ENCODE measurements around the gene FOXN1. TPM values are rescaled to one million over a fixed set of nuclear protein-coding genes. Genes with fewer than 3 reads are reported as not detected.

The FOXN1 gene
- total and polyA plus RNA-seq, 4 donors = not detected

GRCh38 chr17:28470266-28470913, 35.8 kb upstream of the FOXN1 start:
- H3K4me1 ChIP-seq (ENCODE audit: control insufficient read depth in 4 of 4, insufficient read depth in 4 of 4, low read length in 3 of 4) = peaks cover 2 to 9% (median 7%) of the 10 kb centered on the region in 4 donors
- WGBS = 89% methylated on average over 7 of the region's 7 CpGs
- H3K9ac ChIP-seq (ENCODE audit: low read depth in 1 of 2, low read length in 2 of 2) = no peak overlapping the region
- H3K9me3 ChIP-seq (ENCODE audit: control insufficient read depth in 4 of 4, low read length in 3 of 4) = no peaks in the 10 kb centered on the region
- no peak overlapping the region for H3K27ac ChIP-seq (ENCODE audit: low read depth in 1 of 2, low read length in 2 of 2)
- H3K36me3 ChIP-seq (ENCODE audit: control insufficient read depth in 4 of 4, insufficient read depth in 3 of 4, low read depth in 1 of 4, low read length in 3 of 4) = no peaks in the 10 kb centered on the region
- TF ChIP-seq ZBTB33 (IDR thresholded peaks at IDR 0.05) (no peak), NR2F2 (IDR thresholded peaks at IDR 0.05) (no peak), HNF4G (IDR thresholded peaks at IDR 0.05) (no peak), MAX (IDR thresholded peaks at IDR 0.05) (no peak), FOXA2 (IDR thresholded peaks at IDR 0.05) (no peak), SP1 (IDR thresholded peaks at IDR 0.05) (no peak), YY1 (IDR thresholded peaks at IDR 0.05) (no peak), FOXA1 (IDR thresholded peaks at IDR 0.05) (no peak), CTCF (IDR thresholded peaks at IDR 0.05; ENCODE audit: low read depth, low read length, missing input control) (no peak), TAF1 (conservative IDR thresholded peaks at IDR 0.05) (no peak), EGR1 (IDR thresholded peaks at IDR 0.05; ENCODE audit: low read depth in 2 of 2) (no peak), HNF4A (conservative IDR thresholded peaks at IDR 0.05) (no peak), GABPA (IDR thresholded peaks at IDR 0.05 in 1 of 2, conservative IDR thresholded peaks at IDR 0.05 in 1 of 2) (no peak), RXRA (IDR thresholded peaks at IDR 0.05) (no peak), REST (IDR thresholded peaks at IDR 0.05) (no peak), RAD21 (IDR thresholded peaks at IDR 0.05) (no peak), JUND (IDR thresholded peaks at IDR 0.05) (no peak), ATF3 (IDR thresholded peaks at IDR 0.05) (no peak)
- no peak overlapping the region for H3K4me3 ChIP-seq (ENCODE audit: low read depth in 1 of 3, low read length in 3 of 3)
- no peak for DNase-seq (ENCODE audit: low spot score)
- no peaks in the 10 kb centered on the region for H3K27me3 ChIP-seq (ENCODE audit: control insufficient read depth in 4 of 4, insufficient read depth in 4 of 4, low read length in 3 of 4)
